ENCODE data around the gene SMOC2. TPM values are rescaled to one million over a fixed set of nuclear protein-coding genes. Genes with fewer than 3 reads are reported as not detected.
A peak's percentile ranks its signal among the peaks of the same experiment; 100 is the strongest.
"Not testable (repeated sequence)": the region's sequence is repeated elsewhere in the genome, so short reads cannot be mapped to it uniquely, and the experiment has no call there.

The SMOC2 gene
- total RNA-seq, 1 donor from 2014 or later: 18.7 TPM

GRCh38 chr6:168530653-168531071 lies 89.7 kb downstream of the SMOC2 start:
- ATAC-seq (no peak), DNase-seq (no peak)
- intact Hi-C loops (cut with micrococcal nuclease): no loop called here

GRCh38 chr6:168532070-168532469 lies 91.1 kb downstream of the SMOC2 start:
- ATAC-seq: no peak
- DNase-seq: no peak
- intact Hi-C loops (cut with micrococcal nuclease): no loop called here

GRCh38 chr6:168533414-168533813 lies 92.4 kb downstream of the SMOC2 start:
- DNase-seq: no peak

GRCh38 chr6:168534265-168534664 lies 93.3 kb downstream of the SMOC2 start:
- ATAC-seq: peak; percentile 69
- peak; percentile 57 for DNase-seq
- intact Hi-C loops (cut with micrococcal nuclease): no loop called here

More at GRCh38 chr6:168533414-168533813, 92.4 kb downstream of the SMOC2 start:
- ATAC-seq: peak; percentile 84
- intact Hi-C loops (cut with micrococcal nuclease): no loop called here

- ATAC-seq: no peak
- DNase-seq: no peak
- intact Hi-C loops (cut with micrococcal nuclease): no loop called here
Measured at GRCh38 chr6:168535711-168536110, 94.7 kb downstream of the SMOC2 start.

GRCh38 chr6:168536196-168536595 lies 95.2 kb downstream of the SMOC2 start:
- intact Hi-C loops (cut with micrococcal nuclease): no loop called here
- DNase-seq (no peak), ATAC-seq (no peak)

GRCh38 chr6:168536665-168537539 lies 95.9 kb downstream of the SMOC2 start:
- DNase-seq (no peak), ATAC-seq (no peak)
- intact Hi-C loops (cut with micrococcal nuclease): no loop called here

GRCh38 chr6:168537540-168537884 lies 96.5 kb downstream of the SMOC2 start:
- no peak for ATAC-seq
- intact Hi-C loops (cut with micrococcal nuclease): no loop called here
- DNase-seq: no peak

- intact Hi-C loops (cut with micrococcal nuclease); ATAC-seq; DNase-seq: not testable (repeated sequence)
Measured at GRCh38 chr6:168538188-168538891, 97.4 kb downstream of the SMOC2 start.

- ATAC-seq (no peak), DNase-seq (no peak)
- intact Hi-C loops (cut with micrococcal nuclease): no loop called here
Measured at GRCh38 chr6:168538892-168539811, 98.2 kb downstream of the SMOC2 start.

GRCh38 chr6:168540713-168541291 lies 99.8 kb downstream of the SMOC2 start:
- intact Hi-C loops (cut with micrococcal nuclease): no loop called here
- DNase-seq (no peak), ATAC-seq (no peak)

- intact Hi-C loops (cut with micrococcal nuclease): no loop called here
Measured at GRCh38 chr6:168541307-168541706, 100.3 kb downstream of the SMOC2 start.

GRCh38 chr6:168542301-168542700 lies 101.3 kb downstream of the SMOC2 start:
- intact Hi-C loops (cut with micrococcal nuclease): no loop called here
- ATAC-seq: peak; percentile 65
- no peak for DNase-seq

More at GRCh38 chr6:168541307-168541706, 100.3 kb downstream of the SMOC2 start:
- DNase-seq: no peak
- ATAC-seq: peak; percentile 46

GRCh38 chr6:168545428-168545827 lies 104.4 kb downstream of the SMOC2 start:
- ATAC-seq: no peak
- no peak for DNase-seq
- intact Hi-C loops (cut with micrococcal nuclease): no loop called here

GRCh38 chr6:168546151-168546550 lies 105.2 kb downstream of the SMOC2 start:
- intact Hi-C loops (cut with micrococcal nuclease): no loop called here
- DNase-seq (no peak), ATAC-seq (peak; percentile 41)

GRCh38 chr6:168546730-168547129 lies 105.7 kb downstream of the SMOC2 start:
- intact Hi-C loops (cut with micrococcal nuclease): no loop called here
- DNase-seq (no peak), ATAC-seq (no peak)

- intact Hi-C loops (cut with micrococcal nuclease): no loop called here
- ATAC-seq (no peak), DNase-seq (no peak)
Measured at GRCh38 chr6:168550326-168550725, 109.3 kb downstream of the SMOC2 start.

GRCh38 chr6:168554472-168554871 lies 113.5 kb downstream of the SMOC2 start:
- peak; percentile 95 for ATAC-seq
- intact Hi-C loops (cut with micrococcal nuclease): no loop called here
- peak; percentile 64 for DNase-seq

All from left ventricle myocardium superior (tissue), 1 donor.